Lower leg skin (tissue), 4 donors: ENCODE results near the gene RGP1. TPM values are rescaled to one million over a fixed set of nuclear protein-coding genes. Genes with fewer than 3 reads are reported as not detected.
A peak's percentile ranks its signal among the peaks of the same experiment; 100 is the strongest.

ENCODE experiments used
- DNase-seq, 2 donors: peaks; one replicate each; pipeline ENCODE4 v3.0.0-alpha.2; 2019; ENCODE audit warnings: low spot score in 2 of 2
- H3K4me3 ChIP-seq: fragments of 200-600 bp; sonication (generic); 2 replicates; pipeline ENCODE4 v1.5.1; 2017; ENCODE audit warnings: mild to moderate bottlenecking, low read depth; ENCODE audit not compliant: poor library complexity, severe bottlenecking
- POLR2A ChIP-seq, 2 donors: fragments of 450-650 bp; IDR thresholded peaks; one replicate each; pipeline ENCODE4 v1.6.1; 2016 to 2017; ENCODE audit warnings: antibody characterized with exemption in 2 of 2, mild to moderate bottlenecking in 1 of 2, moderate library complexity in 1 of 2
- WGBS, 2 donors: methylation state at CpG; one replicate each; pipeline ENCODE4 v1.1.5; 2018; 5-methylcytosine and 5-hydroxymethylcytosine counted together
- intact Hi-C: fragments of 100-400 bp; cut with DNase I; formaldehyde crosslinking; loops from one replicate; pipeline ENCODE4 v1.15.0; 2023; ENCODE audit warnings: low total_unique reads
- microRNA-seq, 2 donors: library from miRNA; unstranded; fragments of <30 nt; microRNA quantifications; one replicate each; pipeline ENCODE4, GENCODE V29; 2016; ENCODE audit warnings: borderline replicate concordance in 2 of 2, borderline number of aligned reads in 1 of 2
- total RNA-seq, 4 donors: library from RNA; depleted of rRNA; stranded (reverse); fragments of >200 nt; gene quantifications; one replicate each; pipeline ENCODE4 v1.1.0, GENCODE V29; 2016
- TF ChIP-seq, protein P1 (sequence below), 3 donors: fragments of 450-650 bp; IDR thresholded peaks; one replicate each; pipeline ENCODE4 v1.5.1; 2016; ENCODE audit warnings: antibody characterized with exemption in 3 of 3, mild to moderate bottlenecking in 3 of 3, moderate library complexity in 2 of 3

Gene RGP1
- total RNA-seq, 4 donors from 2014 or later = 17.1 to 26.4 (median 22.1) TPM

DNA sequence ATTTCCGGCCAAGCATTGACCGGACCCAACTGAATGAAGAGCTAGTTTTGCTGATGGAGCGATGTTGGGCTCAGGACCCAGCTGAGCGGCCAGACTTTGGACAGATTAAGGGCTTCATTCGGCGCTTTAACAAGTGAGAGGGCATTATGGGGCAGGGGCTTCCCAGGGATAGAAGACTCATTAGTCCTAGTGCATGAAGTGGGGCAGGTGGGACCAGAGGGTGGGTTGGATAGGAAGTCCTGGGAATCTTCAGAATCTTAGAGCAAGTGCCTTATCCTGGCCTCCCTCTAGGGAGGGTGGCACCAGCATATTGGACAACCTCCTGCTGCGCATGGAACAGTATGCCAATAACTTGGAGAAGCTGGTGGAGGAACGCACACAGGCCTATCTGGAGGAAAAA lies 57.0 kb downstream of the RGP1 start:
- WGBS, 2 donors = 95 to 98% methylated on average over 8 of the region's 8 CpGs
- intact Hi-C loops = no loop called here
- TF ChIP-seq, protein P1, sequence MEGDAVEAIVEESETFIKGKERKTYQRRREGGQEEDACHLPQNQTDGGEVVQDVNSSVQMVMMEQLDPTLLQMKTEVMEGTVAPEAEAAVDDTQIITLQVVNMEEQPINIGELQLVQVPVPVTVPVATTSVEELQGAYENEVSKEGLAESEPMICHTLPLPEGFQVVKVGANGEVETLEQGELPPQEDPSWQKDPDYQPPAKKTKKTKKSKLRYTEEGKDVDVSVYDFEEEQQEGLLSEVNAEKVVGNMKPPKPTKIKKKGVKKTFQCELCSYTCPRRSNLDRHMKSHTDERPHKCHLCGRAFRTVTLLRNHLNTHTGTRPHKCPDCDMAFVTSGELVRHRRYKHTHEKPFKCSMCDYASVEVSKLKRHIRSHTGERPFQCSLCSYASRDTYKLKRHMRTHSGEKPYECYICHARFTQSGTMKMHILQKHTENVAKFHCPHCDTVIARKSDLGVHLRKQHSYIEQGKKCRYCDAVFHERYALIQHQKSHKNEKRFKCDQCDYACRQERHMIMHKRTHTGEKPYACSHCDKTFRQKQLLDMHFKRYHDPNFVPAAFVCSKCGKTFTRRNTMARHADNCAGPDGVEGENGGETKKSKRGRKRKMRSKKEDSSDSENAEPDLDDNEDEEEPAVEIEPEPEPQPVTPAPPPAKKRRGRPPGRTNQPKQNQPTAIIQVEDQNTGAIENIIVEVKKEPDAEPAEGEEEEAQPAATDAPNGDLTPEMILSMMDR (IDR thresholded peaks at IDR 0.05) = no peak
- no peak for TF ChIP-seq POLR2A (IDR thresholded peaks at IDR 0.05)
- peak in 1 of 2 donors; percentile 58 for DNase-seq
- H3K4me3 ChIP-seq = no peak overlapping the region

Small RNA genes lying within 50 kb of the gene (microRNA-seq; reads per million reads assigned to microRNA genes)
- 0 to 0.68 reads per million in 2 donors for gene MIR6852
- 0 reads per million in 2 donors for gene MIR6853

Other genes with a start within 250 kb of the RGP1 start
- gene TESK1, start 144.0 kb upstream of the RGP1 start, total RNA-seq = 10 to 100 TPM; 20.8 to 43.5 (median 33.0) TPM
- 1 to 10 TPM; 1.2 to 5.6 (median 2.0) TPM for gene CD72, start 130.9 kb upstream of the RGP1 start, total RNA-seq
- gene SIT1, start 98.4 kb upstream of the RGP1 start, total RNA-seq = not detected
- gene RMRP, start 91.3 kb upstream of the RGP1 start, total RNA-seq = over 10,000 TPM in 1 of 4 donors, 1,000 to 10,000 TPM in 3; 1,358 to 15,269 (median 4,926) TPM
- 10 to 100 TPM; 15.1 to 30.5 (median 21.2) TPM for gene CCDC107, start 91.0 kb upstream of the RGP1 start, total RNA-seq
- 1 to 10 TPM in 2 of 4 donors, under 1 TPM in 2; 0.32 to 7.6 (median 0.86) TPM for gene ARHGEF39, start 84.1 kb upstream of the RGP1 start, total RNA-seq
- gene CA9, start 75.4 kb upstream of the RGP1 start, total RNA-seq = 10 to 100 TPM in 1 of 4 donors, 1 to 10 TPM in 2, under 1 TPM in 1; 0.25 to 22.2 (median 4.2) TPM
- gene TPM2, start 59.4 kb upstream of the RGP1 start, total RNA-seq = 100 to 1,000 TPM in 1 of 4 donors, 10 to 100 TPM in 3; 36.3 to 190 (median 68.6) TPM
- 100 to 1,000 TPM; 101 to 176 (median 155) TPM for gene TLN1, start 17.1 kb upstream of the RGP1 start, total RNA-seq
- gene CREB3, start 16.6 kb upstream of the RGP1 start, total RNA-seq = 10 to 100 TPM; 18.2 to 26.6 (median 20.5) TPM
- gene GBA2, start 59 bp upstream of the RGP1 start, total RNA-seq = 10 to 100 TPM; 53.7 to 83.3 (median 65.0) TPM
- 1 to 10 TPM in 1 of 4 donors, under 1 TPM in 1, not detected in 2; 0.55 to 2.8 TPM for gene MSMP, start 5.0 kb downstream of the RGP1 start, total RNA-seq
- gene NPR2, start 42.3 kb downstream of the RGP1 start, total RNA-seq = 10 to 100 TPM; 12.2 to 20.4 (median 18.8) TPM
- under 1 TPM in 2 of 4 donors, not detected in 2; 0.29 to 0.42 TPM for gene SPAG8, start 63.0 kb downstream of the RGP1 start, total RNA-seq
- 10 to 100 TPM; 17.8 to 27.9 (median 19.9) TPM for gene HINT2, start 65.8 kb downstream of the RGP1 start, total RNA-seq
- gene FAM221B, start 79.4 kb downstream of the RGP1 start, total RNA-seq = not detected
- gene TMEM8B, start 79.9 kb downstream of the RGP1 start, total RNA-seq = 1 to 10 TPM; 2.2 to 8.4 (median 5.4) TPM
- gene OR13J1, start 121.1 kb downstream of the RGP1 start, total RNA-seq = not detected
- 1 to 10 TPM; 1.1 to 5.7 (median 3.9) TPM for gene HRCT1, start 156.9 kb downstream of the RGP1 start, total RNA-seq
- 1 to 10 TPM in 2 of 4 donors, under 1 TPM in 2; 0.66 to 1.5 (median 0.95) TPM for gene SPAAR, start 160.2 kb downstream of the RGP1 start, total RNA-seq
- not detected for gene OR2S2, start 208.9 kb downstream of the RGP1 start, total RNA-seq